Suprapubic skin (tissue), 4 donors: ENCODE results near the gene BLOC1S4.

Experiments used
- CTCF ChIP-seq, 2 donors: fragments of 200-600 bp in 1 of 2; fragments of 450-650 bp in 1 of 2; sonication (generic) in 1 of 2; IDR thresholded peaks; one replicate each; pipeline ENCODE4 v1.5.1; 2016 to 2019; ENCODE audit warnings: antibody characterized with exemption in 2 of 2, mild to moderate bottlenecking in 1 of 2, moderate library complexity in 1 of 2
- EP300 ChIP-seq: sonication (generic); formaldehyde crosslinking; IDR thresholded peaks from one replicate; pipeline ENCODE4 v1.6.1; 2017; ENCODE audit warnings: antibody characterized with exemption
- POLR2A ChIP-seq, 2 donors: fragments of 450-650 bp; IDR thresholded peaks; one replicate each; pipeline ENCODE4 v1.6.1; 2017; ENCODE audit warnings: antibody characterized with exemption in 2 of 2, mild to moderate bottlenecking in 2 of 2, moderate library complexity in 2 of 2
- POLR2AphosphoS5 ChIP-seq, 3 donors: sonication (generic); formaldehyde crosslinking; IDR thresholded peaks; one replicate each; pipeline ENCODE4 v1.6.1; 2017; ENCODE audit warnings: antibody characterized with exemption in 3 of 3

GRCh38 chr4:6746721-6747293 is 30.8 kb downstream of the BLOC1S4 start:
- TF ChIP-seq POLR2A (IDR thresholded peaks at IDR 0.05) (no peak), CTCF (IDR thresholded peaks at IDR 0.05) (no peak), POLR2AphosphoS5 (IDR thresholded peaks at IDR 0.05) (no peak), EP300 (no peak)
